ENCODE measurements around the gene KISS1R.

GRCh38 chr19:871446-872265 lies 45.5 kb upstream of the KISS1R start:
- no peak for TF ChIP-seq CTCF (IDR thresholded peaks at IDR 0.05; ENCODE audit: low read length)
- TF ChIP-seq EZH2phosphoT487 (IDR thresholded peaks at IDR 0.05; ENCODE audit: low read length): no peak
- TF ChIP-seq EZH2 (optimal IDR thresholded peaks at IDR 0.05; ENCODE audit: low read depth, low read length): no peak
